Activated naive CD4-positive, alpha-beta T cell (primary cell): ENCODE measurements around the gene SEC14L3.

Source experiments
- DNase-seq, 4 experiments: peaks; one replicate each; lab custom pipeline; 2025; lab: John Stamatoyannopoulos, UW

The SEC14L3 gene

GRCh38 chr22:30471616-30472318 lies at the start of gene SEC14L3:
SEC14L3 (minus strand) TSS chr22:30472017; CDS start chr22:30471958, 59 bp downstream.
- no peak for DNase-seq

DNA sequence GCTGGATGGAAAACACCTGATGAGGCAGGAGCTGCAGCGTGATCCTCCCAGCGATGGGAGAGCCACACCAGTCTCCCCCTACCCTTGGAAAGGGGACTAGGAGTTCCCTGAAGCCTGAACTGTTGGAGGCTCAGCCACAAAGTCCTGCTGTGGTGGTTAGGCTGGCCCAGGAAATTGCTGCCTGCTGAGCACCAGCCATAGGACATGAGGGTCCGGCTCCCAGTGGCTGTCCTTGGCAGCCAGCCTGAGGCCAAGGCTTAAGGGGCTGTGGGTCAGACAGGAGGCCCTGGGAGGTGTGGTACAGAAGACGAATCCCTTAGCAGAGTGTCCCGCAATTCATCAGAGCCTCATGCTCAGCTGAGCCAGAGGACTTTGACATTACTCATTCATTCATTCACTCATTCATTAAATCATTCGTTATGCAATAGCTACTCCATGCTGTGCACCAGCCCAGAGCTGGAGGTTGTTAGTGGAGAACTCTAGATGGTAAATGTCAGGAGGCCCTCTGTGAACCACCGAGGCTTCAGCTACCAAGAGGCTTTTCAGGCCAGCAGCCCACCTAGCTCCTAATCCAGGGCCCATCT lies 48.1 kb upstream of the SEC14L3 start:
- DNase-seq, result no peak

DNA sequence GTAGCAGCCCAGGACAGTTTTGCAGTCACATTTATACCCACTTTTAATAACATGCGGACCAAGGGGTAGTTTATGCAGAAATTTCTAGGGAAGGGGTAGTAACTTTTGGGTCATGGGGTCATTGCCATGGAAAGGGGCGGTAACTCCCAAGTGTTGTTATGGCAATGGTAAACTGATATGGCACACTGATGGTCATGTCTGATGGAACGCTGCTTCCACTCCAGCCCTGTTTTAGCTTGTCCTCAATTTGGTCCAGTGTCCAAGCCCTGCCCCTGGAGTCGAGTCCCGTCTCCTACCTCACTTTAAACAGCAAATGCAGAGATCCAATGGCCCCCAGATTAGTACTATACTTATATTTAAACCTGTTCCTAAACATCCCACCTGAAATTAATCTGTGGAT lies 44.9 kb upstream of the SEC14L3 start:
- no peak for DNase-seq

DNA sequence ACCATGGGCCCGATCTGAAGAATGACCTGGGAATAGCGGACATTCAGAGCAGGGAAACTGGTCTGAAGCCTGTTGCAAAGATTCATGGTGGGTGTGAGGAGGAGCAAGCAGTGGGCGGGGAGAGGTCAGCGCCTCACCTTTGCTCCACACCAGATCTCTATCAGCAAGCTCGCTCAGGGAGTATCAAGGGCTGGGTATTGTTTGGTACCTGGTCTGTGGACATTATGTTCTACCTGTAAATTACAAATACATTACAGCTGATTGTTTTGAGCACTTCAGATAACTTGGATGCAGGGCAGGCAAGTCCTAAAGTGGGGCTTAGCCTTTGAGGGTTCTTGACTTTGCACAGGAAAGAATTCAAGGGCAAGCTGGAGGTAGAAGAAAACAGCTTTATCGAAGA lies 44.5 kb upstream of the SEC14L3 start:
- DNase-seq, result no peak

DNA sequence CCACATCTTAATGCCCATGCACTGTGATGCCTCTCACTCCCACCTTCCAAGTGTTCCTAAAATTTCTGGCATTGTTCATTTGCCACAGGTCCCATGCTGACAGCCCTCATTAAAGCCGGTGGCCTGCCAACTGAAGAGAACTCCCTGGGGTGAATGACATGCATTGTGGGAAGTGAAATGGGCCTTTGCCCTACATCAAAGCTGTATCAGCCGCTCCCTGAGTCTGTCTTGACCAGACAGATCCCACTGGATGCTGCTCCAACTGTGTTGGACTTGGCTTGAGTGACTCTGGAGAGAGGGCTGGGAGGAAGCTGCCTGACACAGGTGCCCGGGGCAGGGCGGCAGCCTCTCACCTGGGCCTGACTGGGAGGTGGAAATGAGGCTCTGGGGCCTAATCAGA lies 42.4 kb upstream of the SEC14L3 start:
- DNase-seq, result no peak

DNA sequence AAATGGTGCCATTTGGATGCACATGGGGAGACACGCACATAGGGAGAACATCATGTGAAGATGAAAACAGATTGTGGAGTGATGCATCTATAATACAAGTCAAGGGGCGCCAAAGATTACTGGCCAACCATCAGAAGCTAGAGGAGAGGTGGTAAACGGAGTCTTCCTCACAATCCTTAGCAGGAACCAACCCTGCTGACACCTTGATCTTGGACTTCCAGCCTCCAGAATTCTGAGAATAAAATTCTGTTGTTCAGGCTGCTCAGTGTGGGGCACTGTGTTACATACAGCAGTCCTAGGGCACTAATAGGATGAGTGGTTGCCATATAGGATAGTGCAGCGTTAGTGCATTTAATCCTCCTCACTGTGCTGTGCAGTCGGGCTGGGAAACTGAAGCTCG lies 41.6 kb upstream of the SEC14L3 start:
- DNase-seq, result no peak

- no peak for DNase-seq
Observed at GRCh38 chr22:30511911-30512310, 40.1 kb upstream of the SEC14L3 start.

DNA sequence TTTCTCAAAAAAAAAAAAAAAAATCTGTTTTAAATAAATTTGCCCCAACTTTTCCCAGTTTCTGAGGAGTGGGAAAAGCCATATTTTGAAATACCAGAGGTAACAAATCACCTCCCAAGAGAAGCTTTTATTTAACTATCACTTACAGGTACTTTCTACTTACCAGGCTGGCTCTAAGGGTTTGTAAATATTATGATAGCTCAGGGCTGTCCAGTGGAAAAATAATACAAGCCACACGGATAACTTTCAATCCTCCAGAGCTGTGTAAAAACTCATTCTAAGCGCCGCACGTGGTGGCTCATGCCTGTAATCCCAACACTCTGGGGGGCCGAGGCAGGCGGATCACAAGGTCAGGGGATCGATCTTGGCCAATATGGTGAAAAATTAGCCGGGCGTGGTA lies 39.3 kb upstream of the SEC14L3 start:
- DNase-seq, result no peak

GRCh38 chr22:30508216-30508615 lies 36.4 kb upstream of the SEC14L3 start:
- no peak for DNase-seq

- no peak for DNase-seq
Observed at GRCh38 chr22:30507670-30508069, 35.9 kb upstream of the SEC14L3 start.

- DNase-seq, result no peak
Observed at GRCh38 chr22:30506507-30506968, 34.7 kb upstream of the SEC14L3 start.

GRCh38 chr22:30503551-30503950 lies 31.7 kb upstream of the SEC14L3 start:
- no peak for DNase-seq

GRCh38 chr22:30502911-30503310 lies 31.1 kb upstream of the SEC14L3 start:
- no peak for DNase-seq

- DNase-seq, result no peak
Observed at GRCh38 chr22:30502153-30502552, 30.3 kb upstream of the SEC14L3 start.

DNA sequence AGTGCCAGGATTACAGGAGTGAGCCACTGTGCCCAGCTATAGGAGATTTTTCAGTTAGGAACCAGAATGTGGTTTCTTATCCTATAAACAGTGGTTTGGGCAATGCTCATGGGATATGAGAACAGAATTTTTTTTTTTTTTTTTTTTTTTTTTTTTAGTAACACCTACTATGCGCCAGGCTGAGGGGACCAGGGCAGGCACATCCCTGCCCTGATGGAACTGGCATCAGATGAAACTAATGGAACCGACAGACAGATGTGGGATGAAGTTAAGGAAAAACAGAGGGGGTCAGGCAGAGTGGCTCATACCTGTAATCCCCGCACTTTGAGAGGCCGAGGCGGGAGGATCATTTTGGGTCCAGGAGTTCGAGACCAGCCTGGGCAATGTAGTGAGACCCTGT lies 28.8 kb upstream of the SEC14L3 start:
- DNase-seq, result no peak

DNA sequence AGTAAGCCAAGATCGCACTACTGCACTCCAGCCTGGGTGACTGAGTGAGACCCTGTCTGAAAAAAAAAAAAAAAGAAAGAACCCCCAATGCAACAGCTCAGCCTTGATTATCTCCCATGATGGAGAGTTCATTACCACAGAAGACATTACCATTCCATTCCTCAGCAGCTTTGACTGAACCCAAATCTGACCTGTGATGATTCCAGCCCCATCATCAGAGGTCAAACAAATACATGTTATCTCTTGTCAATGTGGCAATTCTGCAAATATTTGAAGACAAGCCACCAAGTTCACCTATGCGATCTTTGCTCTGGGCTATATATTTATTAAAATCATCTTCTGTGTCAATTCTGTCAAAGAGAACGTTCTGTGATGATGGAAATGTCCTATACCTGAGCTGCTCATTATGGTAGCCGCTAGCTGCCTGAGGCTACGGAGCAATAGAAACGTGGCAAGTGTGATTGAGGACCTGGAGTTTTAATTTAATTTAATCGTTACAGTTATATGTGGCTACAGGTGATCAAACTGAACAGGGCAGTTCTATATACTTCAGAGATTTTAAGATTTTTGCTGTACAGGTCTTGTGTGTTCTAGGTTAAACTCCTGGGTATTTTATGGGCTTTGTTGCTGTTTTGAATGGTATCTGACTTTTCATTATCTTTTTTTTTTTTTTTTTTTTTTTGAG lies 25.8 kb upstream of the SEC14L3 start:
- DNase-seq, result no peak

GRCh38 chr22:30495041-30495784 lies 23.4 kb upstream of the SEC14L3 start:
- no peak for DNase-seq

DNA sequence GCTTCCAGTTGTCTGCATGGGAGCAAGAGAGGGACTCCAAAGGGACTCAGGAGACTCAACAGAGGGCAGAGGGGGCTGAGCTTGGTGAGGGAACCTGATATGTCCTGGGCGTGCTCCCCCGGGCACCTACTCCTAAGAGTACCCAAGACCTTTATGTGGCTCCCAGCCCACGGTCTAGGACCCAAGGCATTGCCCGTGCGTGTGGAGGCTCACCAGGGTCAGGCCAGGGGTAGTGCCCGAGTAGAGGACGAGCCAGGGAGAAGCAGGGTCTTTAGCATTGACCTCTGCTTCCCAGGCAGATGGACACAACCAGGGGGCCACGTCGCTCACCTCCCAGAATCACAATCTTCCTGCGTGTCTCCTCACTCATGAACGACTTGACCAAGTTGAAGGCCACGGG lies 20.3 kb upstream of the SEC14L3 start:
- no peak for DNase-seq

GRCh38 chr22:30491381-30491780 lies 19.6 kb upstream of the SEC14L3 start:
- no peak for DNase-seq

GRCh38 chr22:30490399-30490798 lies 18.6 kb upstream of the SEC14L3 start:
- no peak for DNase-seq

DNA sequence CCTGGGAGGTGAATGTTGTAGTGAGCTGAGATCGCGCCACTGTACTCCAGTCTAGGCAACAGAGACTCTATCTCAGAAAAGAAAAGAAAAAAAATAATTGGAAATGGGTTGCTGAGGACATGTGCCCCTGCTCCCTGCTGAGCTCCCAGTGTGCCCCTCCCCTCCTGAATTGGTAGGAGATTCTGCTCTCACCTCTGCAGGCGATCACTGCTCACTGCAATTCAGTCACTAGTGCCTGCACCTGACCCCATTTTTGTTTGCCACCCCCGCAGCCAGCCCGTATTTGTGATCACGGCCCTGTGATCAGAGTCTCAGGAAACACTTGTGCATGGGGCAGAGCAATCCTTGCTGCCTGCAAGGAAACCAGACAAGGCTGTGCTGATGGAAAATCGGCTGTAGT lies 16.3 kb upstream of the SEC14L3 start:
- DNase-seq, result no peak

- no peak for DNase-seq
Observed at GRCh38 chr22:30486661-30487115, 14.9 kb upstream of the SEC14L3 start.

- DNase-seq, result no peak
Observed at GRCh38 chr22:30486118-30486517, 14.3 kb upstream of the SEC14L3 start.
